SK-N-SH (cell line): ENCODE results near the gene CPNE2.

Source experiments
- CTCF ChIP-seq: fragments of 200-600 bp; sonication (generic); IDR thresholded peaks from 2 replicates; pipeline ENCODE4 v1.6.1; 2017; ENCODE audit warnings: antibody characterized with exemption, mild to moderate bottlenecking, moderate library complexity
- EP300 ChIP-seq, 2 experiments: IDR thresholded peaks; 2 replicates each; pipeline versions ENCODE4 v1.4.0 to v1.6.1; 2012; ENCODE audit warnings: borderline replicate concordance in 1 of 2, low read depth in 1 of 2, low read length in 1 of 2
- JUND ChIP-seq: IDR thresholded peaks from 2 replicates; pipeline ENCODE4 v1.4.0; 2012
- TAF1 ChIP-seq: IDR thresholded peaks from 2 replicates; pipeline ENCODE4 v1.6.1; 2012; ENCODE audit warnings: low read depth, mild to moderate bottlenecking, low read length, moderate library complexity, borderline replicate concordance
- YY1 ChIP-seq: IDR thresholded peaks from 2 replicates; pipeline ENCODE4 v1.4.0; 2012; ENCODE audit warnings: low read depth, mild to moderate bottlenecking

- TF ChIP-seq JUND: no peak
- TF ChIP-seq EP300 (IDR thresholded peaks at IDR 0.05; ENCODE audit: borderline replicate concordance in 1 of 2, low read depth in 1 of 2, low read length in 1 of 2): no peak
- peak; percentile 38; the same call in 1 of the 2 replicates for TF ChIP-seq CTCF
- TF ChIP-seq TAF1: no peak
- no peak for TF ChIP-seq YY1
Measured at GRCh38 chr16:57146735-57147134, 54.4 kb downstream of the CPNE2 start.
